ENCODE results near the gene RASL12.
A peak's percentile ranks its signal among the peaks of the same experiment; 100 is the strongest.

- TF ChIP-seq CTCF (IDR thresholded peaks at IDR 0.05; ENCODE audit: insufficient read depth, low read length) (no peak), POLR2AphosphoS5 (IDR thresholded peaks at IDR 0.05; ENCODE audit: low read depth) (no peak), REST (IDR thresholded peaks at IDR 0.05; ENCODE audit: insufficient replicate concordance, low read depth) (no peak), SPI1 (IDR thresholded peaks at IDR 0.05; ENCODE audit: borderline replicate concordance, low read depth) (0 out of 2 replicates have a peak, but pooled peaks have one; percentile 33), GABPA (IDR thresholded peaks at IDR 0.05; ENCODE audit: low read depth) (no peak)
Measured at GRCh38 chr15:65040461-65040860, 27.3 kb downstream of the RASL12 start.
